CD14-positive monocyte (primary cell): ENCODE data around the gene DCTN5. TPM values are rescaled to one million over a fixed set of nuclear protein-coding genes. Genes with fewer than 3 reads are reported as not detected.
A peak's percentile ranks its signal among the peaks of the same experiment; 100 is the strongest.

Experiments
- DNase-seq, 3 donors: peaks; one replicate each; pipeline ENCODE4 v3.0.0-alpha.2; 2011 to 2022
- H2AFZ ChIP-seq: 2 replicates; pipeline ENCODE4 v1.6.0; 2012; ENCODE audit warnings: mild to moderate bottlenecking, low read depth, low read length, inconsistent platforms; ENCODE audit not compliant: insufficient read depth, poor library complexity, severe bottlenecking
- H3K27ac ChIP-seq, 2 donors: 1 replicate in 1 of 2; 2 replicates in 1 of 2; pipeline ENCODE4 v1.5.1; 2012 to 2013; ENCODE audit warnings: low read length in 2 of 2, control low read depth in 1 of 2, inconsistent platforms in 1 of 2, low read depth in 1 of 2, mild to moderate bottlenecking in 1 of 2
- H3K27me3 ChIP-seq, 2 donors: one replicate each; pipeline versions ENCODE4 v1.6.0 to v1.6.1; 2011 to 2013; ENCODE audit warnings: low read length in 2 of 2; ENCODE audit not compliant: control insufficient read depth in 2 of 2, insufficient read depth in 2 of 2
- H3K36me3 ChIP-seq, 2 donors: replicated peaks in 1 of 2; 1 replicate in 1 of 2; 2 replicates in 1 of 2; pipeline versions ENCODE4 v1.5.1 to v1.6.1; 2012 to 2013; ENCODE audit warnings: low read length in 2 of 2, control low read depth in 1 of 2, inconsistent platforms in 1 of 2, mild to moderate bottlenecking in 1 of 2; ENCODE audit not compliant: insufficient read depth in 2 of 2, control insufficient read depth in 1 of 2
- H3K4me1 ChIP-seq, 2 donors: 1 replicate in 1 of 2; 2 replicates in 1 of 2; pipeline versions ENCODE4 v1.5.1 to v1.6.1; 2012 to 2013; ENCODE audit warnings: low read length in 2 of 2, control low read depth in 1 of 2, inconsistent platforms in 1 of 2, mild to moderate bottlenecking in 1 of 2, moderate library complexity in 1 of 2; ENCODE audit not compliant: insufficient read depth in 2 of 2, control insufficient read depth in 1 of 2
- H3K4me2 ChIP-seq: replicated peaks from 2 replicates; pipeline ENCODE3; 2012; ENCODE audit warnings: low read length, moderate library complexity, mild to moderate bottlenecking; ENCODE audit not compliant: poor library complexity, severe bottlenecking; ENCODE audit errors: extremely low read depth
- H3K4me3 ChIP-seq, 3 experiments: fragments of 200-600 bp in 1 of 3; sonication (generic) in 1 of 3; replicated peaks in 1 of 3; 1 replicate in 2 of 3; 2 replicates in 1 of 3; pipeline ENCODE4 v1.5.1; 2011 to 2013; ENCODE audit warnings: low read length in 3 of 3, mild to moderate bottlenecking in 3 of 3, control low read depth in 2 of 3, low read depth in 2 of 3, inconsistent platforms in 1 of 3, moderate library complexity in 1 of 3
- H3K79me2 ChIP-seq: 2 replicates; pipeline ENCODE4 v1.6.0; 2012; ENCODE audit warnings: mild to moderate bottlenecking, control low read depth, inconsistent platforms, low read length, moderate library complexity; ENCODE audit not compliant: insufficient read depth
- H3K9ac ChIP-seq: 2 replicates; pipeline ENCODE4 v1.6.0; 2017; ENCODE audit warnings: low read length, mild to moderate bottlenecking; ENCODE audit not compliant: insufficient read depth, poor library complexity, severe bottlenecking
- H3K9me3 ChIP-seq, 2 donors: replicated peaks in 1 of 2; 1 replicate in 1 of 2; 2 replicates in 1 of 2; pipeline versions ENCODE4 v1.5.1 to v1.6.1; 2012 to 2013; ENCODE audit warnings: low read length in 2 of 2, control low read depth in 1 of 2; ENCODE audit not compliant: control insufficient read depth in 1 of 2, insufficient read depth in 1 of 2
- H4K20me1 ChIP-seq: 2 replicates; pipeline ENCODE4 v1.6.0; 2012; ENCODE audit warnings: mild to moderate bottlenecking, low read length, control low read depth, moderate library complexity; ENCODE audit not compliant: insufficient read depth
- H3K27ac Mint-ChIP-seq, 7 donors: one replicate each; pipeline ENCODE4 v1.8.0; 2020; ENCODE audit warnings: mild to moderate bottlenecking in 7 of 7, mixed read lengths in 7 of 7, moderate library complexity in 6 of 7, inconsistent platforms in 2 of 7
- H3K27me3 Mint-ChIP-seq, 3 donors: one replicate each; pipeline ENCODE4 v1.8.0; 2021 to 2022; ENCODE audit warnings: low read depth in 3 of 3, mild to moderate bottlenecking in 3 of 3, mixed read lengths in 3 of 3, moderate library complexity in 3 of 3, inconsistent platforms in 1 of 3
- H3K36me3 Mint-ChIP-seq, 2 donors: one replicate each; pipeline ENCODE4 v1.8.0; 2020; ENCODE audit warnings: mixed read lengths in 2 of 2, inconsistent platforms in 1 of 2, mild to moderate bottlenecking in 1 of 2
- H3K4me1 Mint-ChIP-seq: one replicate; pipeline ENCODE4 v1.8.0; 2020; ENCODE audit warnings: mild to moderate bottlenecking, mixed read lengths
- H3K4me3 Mint-ChIP-seq, 2 donors: one replicate each; pipeline ENCODE4 v1.8.0; 2020; ENCODE audit warnings: mild to moderate bottlenecking in 2 of 2, mixed read lengths in 2 of 2, moderate library complexity in 1 of 2
- H3K9me3 Mint-ChIP-seq, 7 donors: one replicate each; pipeline ENCODE4 v1.8.0; 2020 to 2022; ENCODE audit warnings: mixed read lengths in 7 of 7, mild to moderate bottlenecking in 6 of 7, moderate library complexity in 6 of 7, inconsistent platforms in 2 of 7
- WGBS: methylation state at CpG from one replicate; pipeline ENCODE4 v1.1.5; 2013; ENCODE audit warnings: missing lambda C conversion rate; ENCODE audit not compliant: insufficient coverage; 5-methylcytosine and 5-hydroxymethylcytosine counted together
- intact Hi-C, 2 donors: fragments of 100-400 bp; cut with micrococcal nuclease; formaldehyde crosslinking; loops; one replicate each; pipeline versions ENCODE4 v1.15.0 to v1.15.1; 2023
- polyA plus RNA-seq, 3 donors: library from polyadenylated mRNA; depleted of rRNA in 1 of 3; unstranded in 2 of 3; stranded (reverse) in 1 of 3; fragments of 300-500 nt in 2 of 3; fragments of >200 nt in 1 of 3; fragmentation: Illumina TruSeq in 2 of 3; gene quantifications; 1 replicate in 2 of 3; 2 replicates in 1 of 3; pipeline ENCODE4 v1.2.3, GENCODE V29; 2012 to 2021
- TF ChIP-seq, protein P1 (sequence below): fragments of 200-600 bp; IDR thresholded peaks from one replicate; pipeline ENCODE4 v1.8.0; 2022; ENCODE audit warnings: antibody characterized with exemption, mild to moderate bottlenecking

Gene DCTN5
- polyA plus RNA-seq, 3 donors = 29.3 to 54.3 (median 42.0) TPM

DNA sequence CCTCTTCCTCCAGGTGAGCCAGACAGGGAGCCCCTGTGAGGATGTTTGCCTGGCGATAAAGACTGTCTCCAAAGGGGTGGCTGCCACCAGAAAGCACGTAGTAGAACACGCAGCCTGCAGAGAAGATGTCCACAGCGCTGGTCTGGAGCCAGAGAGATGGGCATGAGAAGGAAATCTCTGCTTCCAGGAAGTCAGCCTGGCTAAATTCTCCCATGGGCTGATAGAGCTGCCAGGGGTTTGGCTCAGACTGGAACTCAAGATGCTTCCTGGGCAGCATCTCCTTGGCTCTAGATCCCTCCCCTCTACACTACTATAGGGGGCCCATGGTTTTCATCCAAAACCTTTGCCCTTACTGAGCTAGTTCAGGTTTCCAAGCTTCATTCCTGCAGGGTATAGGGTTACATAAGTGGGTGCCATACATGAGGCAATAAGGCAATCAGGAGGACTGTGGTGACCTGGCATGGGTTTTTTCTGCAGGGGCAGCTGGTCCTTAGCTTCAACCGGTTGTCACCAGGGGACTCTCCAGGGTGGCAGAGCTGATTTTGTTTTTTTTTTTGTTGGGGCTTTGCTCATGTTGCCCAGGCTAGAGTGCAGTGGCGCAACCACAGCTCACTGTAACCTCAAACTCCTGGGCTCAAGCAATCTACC, 51.0 kb downstream of the DCTN5 start:
- Mint-ChIP-seq H3K4me3 (no peak overlapping the region), H3K27ac (peak overlapping the region in 4 of 7 donors; percentile 11 to 46 (median 34)), H3K27me3 (peaks cover 4 to 10% (median 6%) of the 10 kb centered on the region in 3 donors), H3K4me1 (peaks cover 12% of the 10 kb centered on the region), H3K36me3 (peaks cover 50 to 58% of the 10 kb centered on the region in 2 donors), H3K9me3 (no peaks in the 10 kb centered on the region)
- no peak overlapping the region for H3K27ac ChIP-seq
- H3K4me3 ChIP-seq = no peak overlapping the region
- H3K79me2 ChIP-seq = no peaks in the 10 kb centered on the region
- no peak overlapping the region for H3K9ac ChIP-seq
- TF ChIP-seq, protein P1, sequence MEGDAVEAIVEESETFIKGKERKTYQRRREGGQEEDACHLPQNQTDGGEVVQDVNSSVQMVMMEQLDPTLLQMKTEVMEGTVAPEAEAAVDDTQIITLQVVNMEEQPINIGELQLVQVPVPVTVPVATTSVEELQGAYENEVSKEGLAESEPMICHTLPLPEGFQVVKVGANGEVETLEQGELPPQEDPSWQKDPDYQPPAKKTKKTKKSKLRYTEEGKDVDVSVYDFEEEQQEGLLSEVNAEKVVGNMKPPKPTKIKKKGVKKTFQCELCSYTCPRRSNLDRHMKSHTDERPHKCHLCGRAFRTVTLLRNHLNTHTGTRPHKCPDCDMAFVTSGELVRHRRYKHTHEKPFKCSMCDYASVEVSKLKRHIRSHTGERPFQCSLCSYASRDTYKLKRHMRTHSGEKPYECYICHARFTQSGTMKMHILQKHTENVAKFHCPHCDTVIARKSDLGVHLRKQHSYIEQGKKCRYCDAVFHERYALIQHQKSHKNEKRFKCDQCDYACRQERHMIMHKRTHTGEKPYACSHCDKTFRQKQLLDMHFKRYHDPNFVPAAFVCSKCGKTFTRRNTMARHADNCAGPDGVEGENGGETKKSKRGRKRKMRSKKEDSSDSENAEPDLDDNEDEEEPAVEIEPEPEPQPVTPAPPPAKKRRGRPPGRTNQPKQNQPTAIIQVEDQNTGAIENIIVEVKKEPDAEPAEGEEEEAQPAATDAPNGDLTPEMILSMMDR = no peak
- 93% methylated on average over 5 of the region's 6 CpGs for whole genome bisulfite sequencing
- no peak overlapping the region for H2AFZ ChIP-seq
- H4K20me1 ChIP-seq = no peaks in the 10 kb centered on the region
- H3K36me3 ChIP-seq = peaks cover 43 to 57% of the 10 kb centered on the region in 2 donors
- no peak overlapping the region for H3K4me2 ChIP-seq
- no peaks in the 10 kb centered on the region for H3K27me3 ChIP-seq
- DNase-seq = no peak
- intact Hi-C loops = no loop called here
- H3K4me1 ChIP-seq = peaks cover 5 to 8% of the 10 kb centered on the region in 2 donors
- H3K9me3 ChIP-seq = no peaks in the 10 kb centered on the region

DNA sequence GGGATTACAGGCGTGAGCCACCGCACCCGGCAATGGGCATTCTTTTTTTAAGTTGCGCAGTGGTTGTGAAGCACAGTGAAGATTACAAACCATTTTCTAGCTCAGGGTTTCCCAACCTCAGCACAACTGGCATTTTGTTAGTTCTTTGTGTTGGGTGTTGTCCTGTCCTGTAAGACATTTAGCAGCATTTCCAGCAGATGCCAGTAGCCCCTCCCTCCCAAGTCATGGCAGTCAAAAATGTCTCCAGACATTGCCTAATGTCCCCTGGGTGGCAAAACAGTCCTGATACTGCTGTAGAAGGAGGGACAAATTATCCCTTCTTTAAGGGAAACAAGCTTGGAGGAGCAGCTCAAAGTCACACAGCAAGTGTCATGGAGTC, 53.0 kb downstream of the DCTN5 start:
- no peaks in the 10 kb centered on the region for H3K9me3 Mint-ChIP-seq
- H3K9ac ChIP-seq = peak overlapping the region; percentile 43
- TF ChIP-seq, protein P1 = no peak
- no peaks in the 10 kb centered on the region for H3K27me3 ChIP-seq
- peaks cover 12% of the 10 kb centered on the region for H3K4me1 Mint-ChIP-seq
- intact Hi-C loops = no loop called here
- no peaks in the 10 kb centered on the region for H4K20me1 ChIP-seq
- peak overlapping the region; percentile 48 for H3K4me2 ChIP-seq
- no peak overlapping the region for H3K4me3 ChIP-seq
- H3K79me2 ChIP-seq = no peaks in the 10 kb centered on the region
- no peak overlapping the region for H3K4me3 Mint-ChIP-seq
- WGBS = no CpG with 5 or more reads among the region's 4 CpGs
- no peak for DNase-seq
- H3K27ac ChIP-seq = no peak overlapping the region
- peaks cover 3 to 10% (median 6%) of the 10 kb centered on the region in 3 donors for H3K27me3 Mint-ChIP-seq
- H3K36me3 ChIP-seq = peaks cover 24 to 37% of the 10 kb centered on the region in 2 donors
- H3K27ac Mint-ChIP-seq = no peak overlapping the region
- peak overlapping the region; percentile 73 for H2AFZ ChIP-seq
- H3K9me3 ChIP-seq = no peaks in the 10 kb centered on the region
- peaks cover 31 to 38% of the 10 kb centered on the region in 2 donors for H3K36me3 Mint-ChIP-seq
- H3K4me1 ChIP-seq = peaks cover 5 to 8% of the 10 kb centered on the region in 2 donors
